GM18520 (cell line): ENCODE data around the gene CCDC82.

Experiments used
- ATAC-seq: cut with Tn5 transposase; IDR thresholded peaks from one replicate; pipeline ENCODE4 v1.9.1; 2021; ENCODE audit not compliant: unreplicated experiment

CCDC82 gene

GRCh38 chr11:96329855-96330510 lies 59.7 kb downstream of the CCDC82 start:
- ATAC-seq = no peak

- ATAC-seq = no peak
These were observed 60.3 kb downstream of the CCDC82 start for GRCh38 chr11:96329419-96329818.

GRCh38 chr11:96328395-96329010 lies 61.2 kb downstream of the CCDC82 start:
- ATAC-seq = no peak

GRCh38 chr11:96326959-96327358 lies 62.8 kb downstream of the CCDC82 start:
- ATAC-seq = no peak

GRCh38 chr11:96324912-96325311 lies 64.8 kb downstream of the CCDC82 start:
- ATAC-seq = no peak

- no peak for ATAC-seq
These were observed 66.1 kb downstream of the CCDC82 start for GRCh38 chr11:96323642-96323985.

GRCh38 chr11:96322775-96323641 lies 66.7 kb downstream of the CCDC82 start:
- ATAC-seq = no peak

- ATAC-seq = no peak
These were observed 68.6 kb downstream of the CCDC82 start for GRCh38 chr11:96321091-96321490.

GRCh38 chr11:96319898-96320656 lies 69.6 kb downstream of the CCDC82 start:
- no peak for ATAC-seq

- no peak for ATAC-seq
These were observed 70.9 kb downstream of the CCDC82 start for GRCh38 chr11:96318850-96319249.

GRCh38 chr11:96318399-96318798 lies 71.3 kb downstream of the CCDC82 start:
- peak; percentile 10 for ATAC-seq

- peak; percentile 61 for ATAC-seq
These were observed 71.7 kb downstream of the CCDC82 start for GRCh38 chr11:96317985-96318384.

- no peak for ATAC-seq
These were observed 72.1 kb downstream of the CCDC82 start for GRCh38 chr11:96317571-96317970.

- no peak for ATAC-seq
These were observed 72.8 kb downstream of the CCDC82 start for GRCh38 chr11:96316869-96317268.

GRCh38 chr11:96315476-96315875 lies 74.2 kb downstream of the CCDC82 start:
- no peak for ATAC-seq

GRCh38 chr11:96314326-96315020 lies 75.2 kb downstream of the CCDC82 start:
- no peak for ATAC-seq

GRCh38 chr11:96313163-96313562 lies 76.5 kb downstream of the CCDC82 start:
- ATAC-seq = no peak

GRCh38 chr11:96311120-96311568 lies 78.6 kb downstream of the CCDC82 start:
- ATAC-seq = no peak

GRCh38 chr11:96310236-96310635 lies 79.5 kb downstream of the CCDC82 start:
- no peak for ATAC-seq

GRCh38 chr11:96309643-96310017 lies 80.1 kb downstream of the CCDC82 start:
- ATAC-seq = no peak
